GM18519 (cell line): Measurements from ENCODE around the gene GDPD5.

Experiments used
- ATAC-seq: cut with Tn5 transposase; IDR thresholded peaks from one replicate; pipeline ENCODE4 v1.9.1; 2021; ENCODE audit warnings: mild to moderate bottlenecking, moderate library complexity; ENCODE audit not compliant: unreplicated experiment, low FRiP score

GDPD5 gene

DNA sequence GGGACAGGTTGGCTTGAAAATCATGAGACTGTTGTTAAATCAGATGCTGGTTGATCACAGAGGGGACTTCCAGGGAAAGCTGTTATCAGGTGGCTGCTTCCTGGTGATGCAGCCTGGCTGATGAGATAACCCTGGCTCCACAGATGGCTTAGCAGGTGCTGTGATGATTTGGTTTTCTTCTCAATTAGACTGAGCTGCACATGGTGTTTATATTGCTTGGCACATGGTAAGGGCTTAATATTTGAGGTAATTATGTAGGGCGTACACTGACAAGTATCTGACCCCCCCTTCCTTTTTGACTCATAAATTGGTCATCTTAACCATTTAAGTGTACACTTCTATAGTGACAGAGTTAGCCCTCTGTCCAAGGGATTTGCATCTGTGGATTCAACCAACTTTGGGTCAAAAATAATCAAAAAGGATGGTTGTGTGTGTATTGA is 119.4 kb downstream of the GDPD5 start:
- ATAC-seq = no peak

- ATAC-seq = no peak
These were observed 121.6 kb downstream of the GDPD5 start for GRCh38 chr11:75403983-75404658.

GRCh38 chr11:75403037-75403436 is 122.7 kb downstream of the GDPD5 start:
- ATAC-seq = no peak

DNA sequence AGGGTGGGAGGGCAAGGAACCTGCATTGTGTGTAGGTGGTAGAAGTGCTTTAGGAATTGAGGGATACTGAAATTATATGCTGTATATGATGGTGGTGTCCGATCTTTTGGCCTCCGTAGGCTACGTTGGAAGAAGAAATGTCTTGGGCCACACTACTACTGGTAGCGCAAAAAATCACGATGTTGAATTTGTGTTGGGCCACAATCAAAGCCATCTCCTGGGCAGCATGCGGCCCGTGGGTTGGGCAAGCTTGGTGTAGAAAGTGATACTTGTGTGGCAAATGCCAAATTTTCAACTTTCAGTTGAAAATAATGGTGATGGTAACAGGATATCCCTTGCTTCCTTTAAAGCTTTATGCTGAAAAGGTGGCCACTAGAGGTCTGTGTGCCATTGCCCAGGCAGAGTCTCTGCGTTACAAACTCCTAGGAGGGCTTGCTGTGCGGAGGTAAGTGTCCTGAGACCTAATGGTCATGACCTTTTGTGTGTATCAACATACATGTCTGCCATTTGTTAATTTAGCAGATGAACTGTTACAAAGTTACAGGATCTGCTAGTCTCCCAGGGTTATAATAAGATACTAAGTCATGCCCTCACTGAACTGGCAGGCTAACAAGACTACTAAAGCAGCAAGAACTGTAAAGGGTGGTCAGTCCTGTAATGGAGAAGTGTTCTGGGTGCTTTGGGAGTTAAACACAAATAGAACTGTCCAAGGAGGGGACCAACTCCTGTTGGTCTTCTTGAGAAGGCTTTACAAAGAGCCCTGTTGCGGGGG is 123.6 kb downstream of the GDPD5 start:
- no peak for ATAC-seq

DNA sequence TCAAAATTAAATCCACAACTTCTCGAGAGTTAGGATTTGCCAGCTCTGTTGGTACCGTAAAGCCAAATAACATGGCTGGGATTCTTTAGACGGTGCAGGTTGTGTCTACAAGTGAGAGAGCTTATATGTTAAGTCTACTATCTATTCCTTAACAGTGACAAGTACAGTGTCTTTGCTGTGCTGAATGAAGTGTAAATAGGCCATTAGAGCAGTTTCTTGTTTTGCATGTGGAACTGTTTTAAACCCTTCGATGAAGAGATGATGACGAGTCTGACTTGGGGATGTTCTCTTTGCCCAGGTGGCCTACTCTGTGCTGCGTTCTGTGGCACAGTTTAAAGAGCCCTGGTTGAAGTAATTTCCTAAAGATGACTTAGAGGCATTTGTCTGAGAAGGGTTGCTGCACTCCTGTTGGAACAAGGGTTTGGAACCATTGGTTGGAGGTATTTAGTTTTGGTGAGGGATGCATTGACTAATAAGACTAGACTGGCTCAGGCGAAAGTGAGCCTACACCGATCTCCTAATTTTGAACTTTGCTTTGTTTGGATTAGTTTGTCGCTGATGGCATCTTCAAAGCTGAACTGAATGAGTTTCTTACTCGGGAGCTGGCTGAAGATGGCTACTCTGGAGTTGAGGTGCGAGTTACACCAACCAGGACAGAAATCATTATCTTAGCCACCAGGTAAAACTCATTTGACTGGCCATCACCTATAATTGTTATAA is 125.4 kb downstream of the GDPD5 start:
- ATAC-seq = no peak

GRCh38 chr11:75399344-75400145 is 126.2 kb downstream of the GDPD5 start, which contains the start of gene RPS3:
RPS3 (plus strand) TSS chr11:75399518; CDS start chr11:75399548, 30 bp downstream.
- ATAC-seq = peak; percentile 74

GRCh38 chr11:75398906-75399305 is 126.8 kb downstream of the GDPD5 start:
- no peak for ATAC-seq

GRCh38 chr11:75394085-75394840 is 131.5 kb downstream of the GDPD5 start:
- no peak for ATAC-seq

DNA sequence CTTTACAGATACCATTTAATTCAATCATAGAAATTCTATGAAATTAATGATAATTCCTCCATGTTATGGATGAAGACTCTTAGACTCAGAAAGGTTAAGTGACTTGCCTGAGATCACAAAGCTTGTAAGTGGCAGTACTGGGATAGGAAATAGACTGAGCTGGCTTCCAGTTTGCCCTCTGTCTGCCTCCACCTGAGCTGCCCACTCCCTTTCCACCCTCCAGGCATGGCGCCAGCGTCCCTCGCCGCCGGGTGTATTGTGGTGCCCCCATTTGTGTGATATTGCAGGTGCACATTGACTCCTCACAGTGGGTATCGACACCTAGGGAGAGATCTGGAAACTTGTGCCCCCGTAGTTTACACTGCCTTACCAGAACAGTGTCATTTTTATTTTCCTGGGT is 135.8 kb downstream of the GDPD5 start:
- no peak for ATAC-seq

DNA sequence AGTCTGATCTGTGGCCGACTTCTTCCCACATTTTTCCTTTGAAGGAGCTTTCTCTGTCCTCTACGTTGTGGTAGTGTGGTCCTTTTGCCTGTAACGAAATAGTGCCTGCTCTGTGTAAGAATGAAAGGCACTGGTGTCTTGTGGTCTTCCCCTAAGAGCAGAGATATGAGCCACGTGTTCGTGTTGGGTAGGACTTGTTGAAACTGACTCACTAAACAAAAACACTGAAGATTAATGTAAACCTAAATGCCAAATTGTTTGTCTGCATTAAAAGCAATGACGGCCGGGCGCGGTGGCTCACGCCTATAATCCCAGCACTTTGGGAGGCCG is 136.5 kb downstream of the GDPD5 start:
- no peak for ATAC-seq

- ATAC-seq = peak; percentile 64
These were observed 137.1 kb downstream of the GDPD5 start for GRCh38 chr11:75388386-75389275.

- ATAC-seq = no peak
These were observed 137.9 kb downstream of the GDPD5 start for GRCh38 chr11:75387736-75388294.

DNA sequence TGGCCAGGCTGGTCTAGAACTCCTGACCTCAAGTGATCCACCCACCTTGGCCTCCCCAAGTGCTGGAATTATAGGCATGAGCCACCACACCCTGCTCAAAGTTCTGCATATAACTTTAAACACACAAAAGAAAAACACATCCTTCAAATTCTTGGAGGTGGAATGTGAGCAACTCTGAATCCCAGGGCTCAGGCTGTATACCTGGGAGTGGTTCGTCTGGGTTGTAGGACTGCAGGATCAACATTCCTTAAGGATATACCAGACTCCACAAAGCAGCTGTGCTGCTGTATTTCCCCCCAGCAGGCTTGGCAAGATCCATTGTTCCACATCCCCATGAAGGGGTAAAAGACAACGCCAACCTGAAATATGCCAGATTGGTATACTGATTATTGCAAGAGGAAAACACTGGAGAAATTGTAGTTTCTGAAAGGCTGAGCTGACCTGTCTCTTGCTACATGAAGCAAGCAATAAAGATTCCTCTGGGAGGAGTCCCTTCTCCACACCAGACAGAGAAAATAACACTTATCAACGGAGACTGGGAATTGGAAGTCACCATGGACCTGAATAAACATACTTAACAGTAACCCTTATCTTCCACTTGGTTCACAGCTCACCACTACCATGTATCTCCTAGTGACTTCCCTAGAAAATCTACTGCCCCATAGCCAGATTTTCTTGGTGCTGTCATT is 138.7 kb downstream of the GDPD5 start:
- ATAC-seq = no peak
